ENCODE measurements around the gene POMP.

POMP gene

DNA sequence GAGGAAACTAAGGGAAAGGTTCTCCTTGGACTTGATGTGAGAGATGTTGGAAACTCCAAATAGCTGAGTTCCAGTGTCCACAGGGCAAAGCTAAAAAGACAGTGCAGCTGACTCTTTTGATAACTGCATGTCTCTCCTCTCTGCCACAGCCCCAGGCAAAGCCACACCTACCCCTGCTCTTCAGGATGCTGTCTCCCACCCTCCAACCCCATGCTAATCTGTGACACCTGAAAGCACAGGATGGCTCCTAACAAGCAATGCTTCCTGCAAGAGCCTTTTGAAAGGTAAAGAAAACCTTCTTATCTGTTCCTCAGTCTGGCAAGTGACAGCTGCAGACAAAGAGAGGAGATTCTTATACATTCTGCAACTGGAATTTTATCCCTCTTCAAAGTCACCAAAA, 45.4 kb downstream of the POMP start:
- DNase-seq: no peak

DNA sequence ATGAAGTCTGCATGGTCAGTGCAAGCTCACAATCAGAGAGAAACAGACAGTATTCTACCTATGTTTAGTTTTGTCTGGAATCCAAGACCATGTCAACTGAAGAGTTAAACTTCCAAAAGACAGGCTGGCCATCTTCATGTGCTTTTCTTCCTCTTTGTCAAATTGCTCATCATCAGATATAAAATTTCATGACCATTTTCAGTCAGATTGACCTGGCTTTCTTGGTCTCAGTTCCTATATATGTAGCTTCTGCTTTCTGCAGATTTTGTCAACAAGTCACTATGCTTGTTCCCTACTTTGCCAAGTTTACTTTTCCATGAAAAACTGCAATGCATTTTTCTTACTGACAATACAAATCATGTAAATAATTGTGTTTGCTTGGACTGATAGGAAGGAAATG, 46.0 kb downstream of the POMP start:
- no peak for DNase-seq

DNA sequence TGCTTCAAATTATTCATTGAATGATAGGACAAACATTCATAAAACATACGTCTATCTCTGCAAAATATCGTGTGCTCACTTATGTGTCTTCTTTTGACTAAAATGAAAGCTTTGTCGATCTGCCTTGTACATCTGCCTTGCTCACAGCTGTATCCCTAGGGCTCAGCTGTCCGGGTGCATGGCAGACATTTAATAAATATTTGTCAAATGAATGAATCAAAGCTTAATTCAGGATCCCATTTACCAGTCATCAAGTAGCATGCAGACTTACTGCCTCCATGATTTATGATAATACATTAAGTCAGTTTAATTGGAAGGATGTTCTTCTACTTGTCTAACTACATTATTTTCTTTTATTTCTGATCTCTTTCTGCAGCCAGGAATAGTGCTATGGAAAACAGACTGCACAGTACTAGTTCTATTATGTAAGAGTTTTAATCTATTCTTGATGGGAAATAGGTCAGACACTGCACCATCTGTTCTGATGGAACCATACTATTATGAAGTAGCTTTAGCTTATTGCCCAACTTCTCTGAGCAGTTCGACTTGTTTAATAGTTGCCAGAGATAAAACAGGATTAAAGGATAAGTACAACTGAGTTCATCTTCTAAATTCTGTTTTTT, 46.6 kb downstream of the POMP start:
- DNase-seq: no peak

DNA sequence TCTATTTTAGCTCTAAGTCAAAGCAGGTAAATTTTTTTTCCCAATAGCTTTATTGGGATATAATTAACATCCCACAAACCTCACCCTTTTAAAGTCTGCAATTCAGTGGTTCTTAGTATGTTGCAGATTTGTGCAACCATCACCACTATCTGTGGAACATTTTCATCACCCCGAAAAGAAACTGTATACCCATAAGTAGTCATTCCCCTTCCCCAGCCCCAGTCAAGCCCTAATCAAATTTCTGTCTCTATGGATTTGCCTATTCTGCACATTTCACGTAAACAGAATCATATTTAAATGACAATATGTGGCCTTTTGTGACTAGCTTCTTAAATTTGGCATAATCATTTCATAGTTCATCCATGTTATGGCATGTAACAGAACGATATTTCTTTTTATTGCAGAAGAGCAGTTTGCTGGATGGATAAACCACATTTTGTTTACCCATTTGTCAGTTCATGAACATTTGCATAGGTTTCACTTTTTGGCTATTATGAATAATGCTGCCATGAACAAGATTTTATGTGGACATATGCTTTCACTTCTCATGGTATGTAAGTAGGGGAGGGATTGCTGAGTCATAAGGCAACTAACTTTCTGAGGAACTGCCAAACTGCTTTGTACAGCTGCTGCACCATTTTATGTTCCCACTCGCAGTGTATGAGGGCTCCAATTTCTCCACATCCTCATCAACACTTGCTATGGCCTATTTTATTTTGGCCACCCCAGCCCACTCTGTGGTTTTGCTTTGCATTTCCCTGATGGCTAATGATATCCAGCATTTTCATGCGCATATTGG, 48.9 kb downstream of the POMP start:
- no peak for DNase-seq

DNA sequence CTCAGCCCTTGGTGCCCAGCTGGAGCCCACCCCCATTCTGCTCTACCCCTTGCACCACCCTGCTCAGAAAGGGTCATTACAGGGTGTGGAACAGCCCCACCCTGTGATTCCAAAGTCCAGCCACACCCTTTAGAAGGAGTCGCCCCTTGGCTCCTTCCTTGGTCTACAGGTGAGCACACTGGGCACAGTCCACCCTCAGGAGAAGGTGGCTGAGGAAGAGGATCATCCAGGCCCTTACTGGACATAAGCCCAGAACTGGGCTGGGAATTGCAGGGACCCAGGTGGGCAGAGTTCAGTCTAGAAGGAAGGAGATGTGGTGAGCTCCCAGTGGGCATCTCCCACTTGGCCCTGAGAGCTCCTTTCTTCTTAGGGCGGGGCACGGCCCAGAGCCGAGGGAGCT, 51.2 kb downstream of the POMP start:
- DNase-seq: no peak

DNA sequence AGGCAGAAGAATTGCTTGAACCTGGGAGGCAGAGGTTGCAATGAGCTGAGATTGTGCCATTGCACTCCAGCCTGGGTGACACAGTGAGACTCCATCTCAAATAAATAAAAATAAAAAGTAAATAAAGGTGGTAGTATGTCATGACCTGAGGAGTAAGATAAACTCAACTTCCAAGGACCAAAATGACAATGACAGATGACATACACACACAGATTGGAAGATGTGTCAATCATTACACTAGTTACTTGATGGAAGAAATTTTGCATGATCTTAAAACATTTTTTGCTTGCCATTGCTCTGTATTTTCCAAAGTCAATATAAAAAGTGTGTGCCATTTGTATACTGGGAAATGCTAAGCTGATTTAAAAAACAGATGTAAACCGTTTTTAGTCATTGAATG, 55.7 kb downstream of the POMP start:
- no peak for DNase-seq

DNA sequence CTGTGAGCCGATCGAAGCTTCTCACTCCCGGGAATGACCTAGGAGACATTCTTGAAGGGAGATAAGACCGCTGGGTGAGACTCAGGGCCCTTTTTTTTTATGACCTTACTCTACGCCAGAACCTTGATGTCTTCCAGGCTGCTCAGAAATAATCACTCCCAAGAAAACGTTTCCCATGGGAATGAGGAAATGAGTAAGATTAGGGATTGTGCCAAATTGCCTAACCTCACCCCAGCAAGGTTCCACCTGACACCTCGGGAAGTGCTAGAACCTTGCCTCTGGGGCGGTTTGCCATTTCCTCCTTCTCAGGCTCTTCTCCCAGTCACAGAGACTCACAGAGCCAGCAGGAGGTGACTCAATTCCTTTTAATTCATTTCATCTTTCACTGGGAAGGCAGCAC, 57.6 kb downstream of the POMP start:
- DNase-seq: no peak

DNA sequence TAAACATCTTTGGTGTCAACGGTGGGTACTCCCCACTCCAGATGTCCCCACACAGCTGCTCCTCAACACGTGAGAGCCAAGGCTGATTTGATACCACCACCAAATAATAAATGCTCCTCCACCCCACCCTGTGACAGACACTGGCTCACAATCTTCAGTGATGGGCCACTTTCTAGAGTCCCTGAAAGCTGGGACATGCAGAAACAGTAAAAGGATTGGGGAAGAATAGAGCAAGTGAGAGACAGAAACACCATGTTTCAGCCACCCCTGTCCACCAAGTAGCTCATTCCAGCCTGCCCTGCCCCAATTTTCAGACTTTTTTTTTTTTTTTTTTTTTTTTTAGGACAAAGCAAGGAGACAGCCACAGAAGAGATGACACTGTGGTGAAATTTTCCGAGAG, 58.2 kb downstream of the POMP start:
- no peak for DNase-seq

DNA sequence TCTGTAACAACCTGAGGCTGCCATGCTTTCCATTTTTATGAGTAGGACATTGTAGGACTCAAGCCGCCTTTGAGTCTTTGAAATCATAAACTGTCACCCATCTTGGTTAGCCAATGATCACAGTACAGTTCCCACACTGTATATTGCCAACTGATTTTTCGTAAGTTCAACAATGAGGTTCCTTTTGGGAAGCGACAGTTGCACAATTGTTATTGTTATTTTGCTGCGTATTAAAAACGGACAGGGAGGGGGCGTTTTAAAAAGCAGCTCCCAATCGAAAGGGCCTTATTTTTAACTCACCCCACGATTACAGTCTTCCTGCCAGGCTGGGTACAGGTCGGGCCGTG, 59.2 kb downstream of the POMP start:
- DNase-seq: no peak

DNA sequence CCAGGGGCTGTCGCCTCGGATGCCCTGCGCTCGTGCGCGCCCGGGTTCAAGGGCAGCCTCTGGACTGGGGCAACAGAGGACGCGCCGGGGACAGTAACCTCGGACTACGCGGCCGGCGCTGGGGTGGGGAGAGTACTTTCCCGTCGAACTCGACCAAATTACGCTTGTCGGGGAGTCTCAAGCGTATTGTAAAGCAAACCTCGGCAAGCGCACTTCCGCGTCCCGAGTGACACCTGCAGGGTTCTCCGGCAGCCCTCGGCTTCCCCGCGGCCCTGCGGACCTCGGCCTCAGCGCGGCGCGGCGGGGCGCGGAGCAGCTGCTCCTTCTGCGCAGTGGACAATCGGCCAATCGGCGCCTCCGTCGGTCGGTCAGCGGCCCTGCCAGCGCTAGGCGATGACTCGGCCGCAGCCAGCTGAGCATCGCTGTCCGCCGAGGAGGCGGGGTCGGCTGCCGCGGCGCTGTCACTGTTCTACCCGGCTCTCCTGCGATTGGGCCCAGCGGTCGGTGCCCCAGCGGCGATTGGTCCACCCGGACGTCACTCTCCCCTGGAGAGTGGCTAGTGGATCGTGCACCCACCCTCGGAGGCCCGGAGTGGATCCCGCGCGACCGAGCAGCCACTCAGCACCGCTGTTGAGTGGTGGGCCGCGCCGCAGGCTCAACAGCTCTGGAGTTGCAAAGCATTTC, 59.8 kb downstream of the POMP start, which contains the start of gene SLC46A3:
Gene SLC46A3, minus strand, starts transcription at position 428 of the 684 bp plus-strand sequence. CDS start 972 bp downstream, outside the sequence.
- DNase-seq: peak; percentile 99

DNA sequence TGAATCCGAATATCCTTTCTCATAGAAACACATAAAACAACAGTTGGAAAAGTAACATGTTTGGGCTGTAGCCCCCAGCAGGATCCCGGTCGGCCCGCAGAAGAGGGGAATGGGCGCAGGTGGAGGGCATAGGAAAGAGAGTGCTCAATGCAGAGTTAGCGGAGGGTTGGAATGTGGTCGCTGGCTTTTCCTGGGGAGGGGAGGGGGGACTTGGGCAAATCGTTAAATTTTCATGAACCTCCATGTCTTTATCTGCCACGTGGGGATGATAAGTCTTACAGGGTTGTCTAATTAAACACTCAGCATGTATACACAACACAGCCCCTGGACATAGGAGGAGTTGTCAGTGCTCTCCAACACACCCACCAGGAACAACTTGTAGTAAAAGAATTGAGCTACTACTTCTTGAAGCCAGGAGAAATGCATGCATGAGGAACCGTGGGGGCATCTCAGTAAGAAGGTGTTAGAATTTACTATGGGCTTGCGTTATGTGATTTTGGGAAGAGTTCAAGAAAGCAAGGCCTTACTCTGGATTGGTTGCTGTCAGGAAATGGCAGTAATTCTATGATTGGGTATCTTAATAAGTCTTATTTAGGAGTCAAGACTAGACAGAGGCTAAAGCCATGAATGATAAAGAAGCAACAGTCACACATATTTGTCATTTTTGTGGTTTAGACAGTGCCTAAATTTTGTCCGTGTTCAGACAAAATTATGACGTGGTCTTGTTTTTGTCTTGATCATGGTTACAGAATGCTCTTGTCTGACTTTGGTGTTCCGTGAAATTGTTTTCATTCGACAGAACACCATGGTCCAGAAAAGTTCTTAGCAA, 60.5 kb downstream of the POMP start:
- no peak for DNase-seq

DNA sequence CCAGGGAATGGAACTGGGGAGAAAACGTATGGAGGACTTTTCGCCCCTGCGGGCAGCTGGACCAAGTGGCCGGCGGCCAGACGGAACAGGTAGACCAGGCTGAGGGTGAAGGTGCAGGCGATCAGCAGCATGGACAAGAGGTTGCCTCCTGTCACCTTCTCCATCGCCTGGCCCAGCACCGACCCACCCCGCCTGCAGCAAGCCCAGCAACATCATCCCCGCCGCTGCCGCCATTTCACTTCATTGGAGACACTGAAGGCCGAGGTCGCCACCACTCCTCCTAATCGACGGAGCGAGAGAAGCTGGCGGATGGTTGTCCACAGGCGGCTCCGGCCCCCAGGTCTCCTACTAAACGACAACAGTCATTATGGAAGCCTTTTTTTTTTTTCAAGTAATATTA, 64.9 kb downstream of the POMP start:
- no peak for DNase-seq

DNA sequence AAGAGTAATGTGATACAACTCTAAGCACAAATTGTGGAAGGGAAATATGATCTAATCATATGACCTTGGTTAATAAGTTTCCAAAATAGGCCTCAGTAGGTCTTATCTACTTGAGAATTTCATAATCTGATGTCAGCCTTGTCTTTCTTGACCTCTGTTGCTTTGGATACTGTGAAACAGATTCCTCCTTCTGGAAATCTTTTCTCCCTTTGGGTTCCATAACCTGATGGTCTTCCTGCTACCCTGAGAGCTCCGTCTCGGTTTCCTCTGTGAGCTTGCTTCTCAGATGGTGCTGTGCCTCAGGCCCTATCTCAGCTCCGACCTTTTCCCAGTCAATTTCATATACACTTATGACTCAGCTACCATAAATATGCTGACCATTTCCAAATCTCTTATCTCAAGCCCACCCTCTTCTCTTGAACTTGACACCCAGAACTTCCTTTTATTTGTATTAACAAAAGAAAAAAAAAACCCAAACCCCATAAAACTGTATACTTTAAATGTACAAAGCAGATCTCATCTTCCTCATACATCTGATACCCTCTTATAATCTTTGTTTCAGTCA, 66.2 kb downstream of the POMP start:
- no peak for DNase-seq

Data from activated CD8-positive, alpha-beta memory T cell treated with anti-CD3 and anti-CD28 coated beads for 24 hours (primary cell).